Upper lobe of left lung (tissue), 6 donors: ENCODE measurements around the gene HS3ST6. TPM values are rescaled to one million over a fixed set of nuclear protein-coding genes. Genes with fewer than 3 reads are reported as not detected.
"Not testable (repeated sequence)": the region's sequence is repeated elsewhere in the genome, so short reads cannot be mapped to it uniquely, and the experiment has no call there.

Source experiments
- ATAC-seq, 2 donors: fragments of 200-7000 bp; cut with Tn5 transposase; one replicate each; pipeline ENCODE4 v1.9.1; 2022; ENCODE audit warnings: mild to moderate bottlenecking in 2 of 2, moderate library complexity in 2 of 2; ENCODE audit not compliant: low FRiP score in 2 of 2
- DNase-seq, 2 donors: peaks; one replicate each; pipeline ENCODE4 v3.0.0-alpha.2; 2019 to 2020
- H3K27ac ChIP-seq, 4 donors: fragments of 200-600 bp; sonication (generic); one replicate each; pipeline ENCODE4 v1.5.1; 2016 to 2019
- H3K27me3 ChIP-seq, 4 donors: fragments of 200-600 bp; sonication (generic); one replicate each; pipeline ENCODE4 v1.5.1; 2017 to 2019
- H3K36me3 ChIP-seq, 4 donors: fragments of 200-600 bp; sonication (generic); one replicate each; pipeline ENCODE4 v1.5.1; 2016 to 2019
- H3K4me1 ChIP-seq, 4 donors: fragments of 200-600 bp; sonication (generic); one replicate each; pipeline ENCODE4 v1.5.1; 2018 to 2019
- H3K4me3 ChIP-seq, 4 donors: fragments of 200-600 bp; sonication (generic); one replicate each; pipeline ENCODE4 v1.5.1; 2017 to 2019; ENCODE audit warnings: mild to moderate bottlenecking in 2 of 4, moderate library complexity in 1 of 4
- H3K9me3 ChIP-seq, 4 donors: fragments of 200-600 bp; sonication (generic); one replicate each; pipeline ENCODE4 v1.5.1; 2018 to 2019
- CTCF ChIP-seq, 6 experiments: fragments of 450-650 bp in 4 of 6; fragments of 200-600 bp in 2 of 6; sonication (generic) in 2 of 6; IDR thresholded peaks; one replicate each; pipeline ENCODE4 v1.5.1; 2016 to 2019; ENCODE audit warnings: antibody characterized with exemption in 6 of 6
- EP300 ChIP-seq, 4 donors: sonication (generic); formaldehyde crosslinking; IDR thresholded peaks; one replicate each; pipeline ENCODE4 v1.5.1; 2017; ENCODE audit warnings: antibody characterized with exemption in 4 of 4, control low read depth in 2 of 4
- POLR2A ChIP-seq, 4 donors: fragments of 450-650 bp; IDR thresholded peaks; one replicate each; pipeline ENCODE4 v1.5.1; 2016 to 2017; ENCODE audit warnings: antibody characterized with exemption in 4 of 4, mild to moderate bottlenecking in 2 of 4
- POLR2AphosphoS5 ChIP-seq, 2 donors: sonication (generic); formaldehyde crosslinking; IDR thresholded peaks; one replicate each; pipeline ENCODE4 v1.5.1; 2017; ENCODE audit warnings: antibody characterized with exemption in 2 of 2
- whole genome bisulfite sequencing, 2 donors: methylation state at CpG; one replicate each; pipeline ENCODE4 v1.1.5; 2017 to 2018; 5-methylcytosine and 5-hydroxymethylcytosine counted together
- total RNA-seq, 6 donors: library from RNA; depleted of rRNA in 4 of 6; stranded (reverse); fragments of >200 nt in 4 of 6; gene quantifications; one replicate each; pipeline versions ENCODE4 v1.1.0 to v1.2.1, GENCODE V29; 2016 to 2021
- donor health status: DM: no; HTN: no; CAD: no; lungs with moderate emphysema.
- donor health status: DM: no; HTN: yes; CAD: no; lungs with severe emphysema.

The HS3ST6 gene
- total RNA-seq, 6 donors from 2014 or later: 0.44 to 4.0 (median 0.95) TPM; not detected in 2

- no peak for DNase-seq
- Histone ChIP-seq H3K9me3 (no peaks in the 10 kb centered on the region), H3K27me3 (no peaks in the 10 kb centered on the region), H3K27ac (no peak overlapping the region), H3K4me1 (no peaks in the 10 kb centered on the region), H3K4me3 (no peak overlapping the region), H3K36me3 (no peaks in the 10 kb centered on the region)
- no peak for ATAC-seq
- TF ChIP-seq EP300 (IDR thresholded peaks at IDR 0.05): no peak
- no peak for TF ChIP-seq POLR2A (IDR thresholded peaks at IDR 0.05)
- no peak for TF ChIP-seq POLR2AphosphoS5 (IDR thresholded peaks at IDR 0.05)
- WGBS, 2 donors: 33 to 43% methylated on average over 4 of the region's 4 CpGs
These were observed 27.5 kb downstream of the HS3ST6 start for GRCh38 chr16:1890708-1891050.

- no peak overlapping the region for H3K27ac ChIP-seq
- H3K27me3 ChIP-seq: no peaks in the 10 kb centered on the region
- no peak for DNase-seq
These were observed 28.0 kb downstream of the HS3ST6 start for GRCh38 chr16:1890024-1890707.

GRCh38 chr16:1887711-1888354, 30.4 kb downstream of the HS3ST6 start:
- Histone ChIP-seq H3K27ac (no peak overlapping the region), H3K9me3 (no peaks in the 10 kb centered on the region), H3K27me3 (no peaks in the 10 kb centered on the region), H3K36me3 (no peaks in the 10 kb centered on the region), H3K4me1 (no peaks in the 10 kb centered on the region), H3K4me3 (no peak overlapping the region)
- ATAC-seq: no peak
- TF ChIP-seq EP300 (IDR thresholded peaks at IDR 0.05) (no peak), CTCF (IDR thresholded peaks at IDR 0.05) (no peak), POLR2AphosphoS5 (IDR thresholded peaks at IDR 0.05) (no peak), POLR2A (IDR thresholded peaks at IDR 0.05) (no peak)
- 74 to 80% methylated on average over 14 of the region's 14 CpGs for WGBS, 2 donors
- DNase-seq: no peak

More at GRCh38 chr16:1890024-1890707, 28.0 kb downstream of the HS3ST6 start:
- Histone ChIP-seq H3K36me3 (no peaks in the 10 kb centered on the region), H3K4me1 (no peaks in the 10 kb centered on the region), H3K9me3 (no peaks in the 10 kb centered on the region), H3K4me3 (no peak overlapping the region)
- ATAC-seq: no peak
- 52 to 55% methylated on average over 15 to 16 of the region's 16 CpGs for WGBS, 2 donors
- TF ChIP-seq POLR2AphosphoS5 (IDR thresholded peaks at IDR 0.05) (no peak), EP300 (IDR thresholded peaks at IDR 0.05) (no peak), POLR2A (IDR thresholded peaks at IDR 0.05) (no peak)

- Histone ChIP-seq H3K9me3 (no peaks in the 10 kb centered on the region), H3K27ac (no peak overlapping the region), H3K27me3 (no peaks in the 10 kb centered on the region), H3K36me3 (no peaks in the 10 kb centered on the region), H3K4me3 (no peak overlapping the region), H3K4me1 (no peaks in the 10 kb centered on the region)
- ATAC-seq (no peak), DNase-seq (no peak)
- 77 to 83% methylated on average over 5 of the region's 5 CpGs for WGBS, 2 donors
- no peak for TF ChIP-seq CTCF (IDR thresholded peaks at IDR 0.05)
- TF ChIP-seq POLR2AphosphoS5 (IDR thresholded peaks at IDR 0.05): no peak
- no peak for TF ChIP-seq POLR2A (IDR thresholded peaks at IDR 0.05)
- no peak for TF ChIP-seq EP300 (IDR thresholded peaks at IDR 0.05)
These were observed 33.3 kb downstream of the HS3ST6 start for GRCh38 chr16:1884889-1885288.

GRCh38 chr16:1884155-1884760, 34.0 kb downstream of the HS3ST6 start:
- H3K27me3 ChIP-seq: no peaks in the 10 kb centered on the region

GRCh38 chr16:1881172-1881571, 37.0 kb downstream of the HS3ST6 start:
- WGBS, 2 donors: 83 to 90% methylated on average over 9 of the region's 9 CpGs
- not testable (repeated sequence) for H3K27me3 ChIP-seq, ATAC-seq, DNase-seq, H3K9me3 ChIP-seq, H3K27ac ChIP-seq, H3K36me3 ChIP-seq, H3K4me3 ChIP-seq, H3K4me1 ChIP-seq

More at GRCh38 chr16:1884155-1884760, 34.0 kb downstream of the HS3ST6 start:
- Histone ChIP-seq H3K4me3 (no peak overlapping the region), H3K9me3 (no peaks in the 10 kb centered on the region), H3K36me3 (no peaks in the 10 kb centered on the region), H3K27ac (no peak overlapping the region), H3K4me1 (no peaks in the 10 kb centered on the region)
- ATAC-seq (no peak), DNase-seq (no peak)
- WGBS, 2 donors: 61 to 64% methylated on average over 13 of the region's 13 CpGs
- no peak for TF ChIP-seq POLR2AphosphoS5 (IDR thresholded peaks at IDR 0.05)
- TF ChIP-seq POLR2A (IDR thresholded peaks at IDR 0.05): no peak
- no peak for TF ChIP-seq EP300 (IDR thresholded peaks at IDR 0.05)
- TF ChIP-seq CTCF (IDR thresholded peaks at IDR 0.05): peak in 3 of 6 experiments; percentile 17 to 34 (median 26)
